Measurements from ENCODE around the gene VPS13D. TPM values are rescaled to one million over a fixed set of nuclear protein-coding genes. Genes with fewer than 3 reads are reported as not detected.
A peak's percentile ranks its signal among the peaks of the same experiment; 100 is the strongest.

The VPS13D gene
- total and polyA plus RNA-seq, 9 donors = 19.8 to 59.3 (median 41.8) TPM

DNA sequence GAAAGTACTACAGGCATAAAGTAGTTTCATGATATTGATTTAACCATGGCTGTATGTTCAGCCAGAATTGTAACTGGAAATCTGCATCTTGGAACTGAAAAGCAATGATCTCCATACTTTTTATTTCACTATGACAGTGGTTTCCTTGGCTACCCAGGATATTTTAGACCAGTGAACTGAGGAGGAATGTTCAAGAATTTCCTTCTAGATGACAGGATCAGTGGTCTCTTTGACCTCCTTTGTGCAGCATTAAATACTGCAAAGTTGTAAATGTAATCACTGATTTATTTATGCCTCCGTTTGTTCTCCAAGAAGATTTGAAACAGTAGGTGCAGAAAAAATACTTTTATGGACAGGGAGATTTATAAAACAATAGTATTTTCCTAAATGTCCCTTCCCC is 39.5 kb downstream of the VPS13D start:
- DNase-seq = no peak
- Histone ChIP-seq H3K27me3 (no peaks in the 10 kb centered on the region), H3K4me3 (no peak overlapping the region), H3K9me3 (peaks cover 0 to 3% of the 10 kb centered on the region in 2 donors), H3K4me1 (ENCODE audit: insufficient read depth) (no peaks in the 10 kb centered on the region), H3K27ac (no peak overlapping the region), H3K36me3 (no peaks in the 10 kb centered on the region)
- 57 to 62% (median 59%) methylated on average over 1 of the region's 1 CpG for WGBS, 3 donors
- intact Hi-C loops (cut with DNase I) = no loop called here
- TF ChIP-seq, protein P1, sequence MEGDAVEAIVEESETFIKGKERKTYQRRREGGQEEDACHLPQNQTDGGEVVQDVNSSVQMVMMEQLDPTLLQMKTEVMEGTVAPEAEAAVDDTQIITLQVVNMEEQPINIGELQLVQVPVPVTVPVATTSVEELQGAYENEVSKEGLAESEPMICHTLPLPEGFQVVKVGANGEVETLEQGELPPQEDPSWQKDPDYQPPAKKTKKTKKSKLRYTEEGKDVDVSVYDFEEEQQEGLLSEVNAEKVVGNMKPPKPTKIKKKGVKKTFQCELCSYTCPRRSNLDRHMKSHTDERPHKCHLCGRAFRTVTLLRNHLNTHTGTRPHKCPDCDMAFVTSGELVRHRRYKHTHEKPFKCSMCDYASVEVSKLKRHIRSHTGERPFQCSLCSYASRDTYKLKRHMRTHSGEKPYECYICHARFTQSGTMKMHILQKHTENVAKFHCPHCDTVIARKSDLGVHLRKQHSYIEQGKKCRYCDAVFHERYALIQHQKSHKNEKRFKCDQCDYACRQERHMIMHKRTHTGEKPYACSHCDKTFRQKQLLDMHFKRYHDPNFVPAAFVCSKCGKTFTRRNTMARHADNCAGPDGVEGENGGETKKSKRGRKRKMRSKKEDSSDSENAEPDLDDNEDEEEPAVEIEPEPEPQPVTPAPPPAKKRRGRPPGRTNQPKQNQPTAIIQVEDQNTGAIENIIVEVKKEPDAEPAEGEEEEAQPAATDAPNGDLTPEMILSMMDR (IDR thresholded peaks at IDR 0.05) = no peak
- TF ChIP-seq POLR2A (IDR thresholded peaks at IDR 0.05) = no peak
- TF ChIP-seq EP300 (IDR thresholded peaks at IDR 0.05) = no peak

DNA sequence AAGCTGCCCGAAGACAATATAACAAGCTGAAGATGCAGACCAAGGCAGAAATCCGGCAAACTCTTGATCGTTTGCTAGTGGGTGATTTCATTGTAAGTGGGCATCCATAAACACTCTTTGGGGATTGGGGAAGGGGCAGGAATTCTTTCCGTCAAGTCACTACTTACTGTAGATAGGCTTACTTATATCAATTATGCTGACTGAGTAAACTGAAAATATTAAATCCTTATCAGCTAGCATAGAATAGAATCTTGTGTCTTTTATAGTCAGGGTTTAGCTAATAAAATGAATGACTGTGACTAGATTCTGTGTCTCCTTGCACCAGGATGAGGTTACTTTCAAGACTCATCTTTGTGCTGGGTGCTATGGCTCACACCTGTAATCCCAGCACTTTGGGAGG is 41.2 kb downstream of the VPS13D start:
- WGBS, 3 donors = 88 to 93% (median 90%) methylated on average over 4 of the region's 4 CpGs
- Histone ChIP-seq H3K27me3 (no peaks in the 10 kb centered on the region), H3K9me3 (no peaks in the 10 kb centered on the region), H3K4me1 (ENCODE audit: insufficient read depth) (no peaks in the 10 kb centered on the region), H3K4me3 (no peak overlapping the region), H3K36me3 (no peaks in the 10 kb centered on the region), H3K27ac (no peak overlapping the region)
- intact Hi-C loops (cut with DNase I) = loop anchor here in 2 of 4 donors (5.0 to 10.0 kb wide), 2 partner anchors 134 to 386 kb away; no protein-coding TSS in a partner anchor
- DNase-seq = no peak
- no peak for TF ChIP-seq EP300 (IDR thresholded peaks at IDR 0.05)
- TF ChIP-seq, protein P1 (IDR thresholded peaks at IDR 0.05) = no peak
- no peak for TF ChIP-seq POLR2A (IDR thresholded peaks at IDR 0.05)

DNA sequence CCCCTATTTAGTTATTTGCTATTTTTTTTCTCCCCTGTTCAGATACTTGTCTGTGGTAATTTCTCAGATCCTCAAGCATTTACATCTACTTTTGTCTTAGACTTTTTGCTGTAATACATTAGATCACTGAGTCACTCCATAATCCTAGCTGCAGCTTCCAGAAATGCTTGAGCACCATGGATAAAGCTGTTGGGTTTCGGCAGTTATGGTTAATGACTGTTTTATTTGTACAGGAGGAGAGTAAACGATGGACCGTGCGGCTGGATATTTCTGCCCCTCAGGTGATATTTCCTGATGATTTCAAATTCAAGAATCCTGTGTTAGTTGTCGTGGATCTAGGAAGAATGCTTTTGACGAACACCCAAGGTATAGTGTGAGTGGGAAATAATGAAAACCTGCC is 42.9 kb downstream of the VPS13D start:
- Histone ChIP-seq H3K27me3 (no peaks in the 10 kb centered on the region), H3K9me3 (no peaks in the 10 kb centered on the region), H3K4me1 (ENCODE audit: insufficient read depth) (no peaks in the 10 kb centered on the region), H3K27ac (no peak overlapping the region), H3K4me3 (no peak overlapping the region), H3K36me3 (no peaks in the 10 kb centered on the region)
- 83 to 88% (median 86%) methylated on average over 6 of the region's 6 CpGs for WGBS, 3 donors
- no peak for DNase-seq
- TF ChIP-seq, protein P1 (IDR thresholded peaks at IDR 0.05) = no peak
- no peak for TF ChIP-seq EP300 (IDR thresholded peaks at IDR 0.05)
- no peak for TF ChIP-seq POLR2A (IDR thresholded peaks at IDR 0.05)
- intact Hi-C loops (cut with DNase I) = loop anchor here in 2 of 4 donors (5.0 to 10.0 kb wide), 2 partner anchors 132 to 385 kb away; no protein-coding TSS in a partner anchor

- Histone ChIP-seq H3K4me3 (no peak overlapping the region), H3K36me3 (no peaks in the 10 kb centered on the region), H3K27me3 (no peaks in the 10 kb centered on the region), H3K4me1 (ENCODE audit: insufficient read depth) (no peaks in the 10 kb centered on the region), H3K27ac (no peak overlapping the region), H3K9me3 (no peaks in the 10 kb centered on the region)
- intact Hi-C loops (cut with DNase I) = loop anchor here in 1 of 4 donors (10.0 kb wide), 1 partner anchor 129 kb away; no protein-coding TSS in a partner anchor
- WGBS, 3 donors = 51 to 56% (median 54%) methylated on average over 4 of the region's 4 CpGs
- TF ChIP-seq, protein P1 (IDR thresholded peaks at IDR 0.05) = peak in 2 of 3 donors; percentile 37 to 60
- TF ChIP-seq POLR2A (IDR thresholded peaks at IDR 0.05) (no peak), EP300 (IDR thresholded peaks at IDR 0.05) (no peak)
- DNase-seq = peak; percentile 38 to 75 (median 62)
Observed at GRCh38 chr1:12275370-12275769, 45.5 kb downstream of the VPS13D start.

Data from ovary (tissue), 9 donors.